ENCODE results near the gene HAP1. TPM values are rescaled to one million over a fixed set of nuclear protein-coding genes. Genes with fewer than 3 reads are reported as not detected.

Gene HAP1
- total and polyA plus RNA-seq, 2 of the 8 experiments (the other 6 are each of a cell fraction or from before 2014, with no cell fraction given) = 2.3 to 3.6 TPM

- DNase-seq (ENCODE audit: low read depth in 1 of 2, low spot score in 2 of 2) = no peak
- WGBS, 2 experiments (ENCODE audit: extremely low coverage in 1 of 2, insufficient coverage in 1 of 2, insufficient read length in 1 of 2, insufficient replicate concordance in 2 of 2, low coverage in 1 of 2, low lambda C conversion rate in 2 of 2, missing lambda C conversion rate in 1 of 2) = 87% methylated on average over 6 of the region's 6 CpGs; no CpG with 5 or more reads in 1 of the 2 experiments
- H3K4me3 ChIP-seq (ENCODE audit: extremely low read depth in 1 of 4, insufficient read depth in 2 of 4, low read depth in 3 of 4, low read length in 4 of 4) = no peak overlapping the region
- H3K56ac ChIP-seq (replicated peaks; ENCODE audit: insufficient read length, low read depth, low read length) = no peak overlapping the region
- H4K5ac ChIP-seq (ENCODE audit: insufficient read length, low read depth, low read length) = no peak overlapping the region
- no peak overlapping the region for H2BK20ac ChIP-seq (ENCODE audit: low read length)
- no peak overlapping the region for H2AK5ac ChIP-seq (ENCODE audit: low read depth, low read length)
- no peak overlapping the region for H3K18ac ChIP-seq (ENCODE audit: extremely low read depth, low read length)
- H2BK120ac ChIP-seq (replicated peaks; ENCODE audit: low read depth, low read length) = no peak overlapping the region
- no peaks in the 10 kb centered on the region; the same call in 1 of the 2 replicates for H3K23me2 ChIP-seq (ENCODE audit: low read depth, low read length)
- H3K27me3 ChIP-seq (replicated peaks in 1 of 4; ENCODE audit: control insufficient read depth in 3 of 4, extremely low read depth in 1 of 4, insufficient read depth in 3 of 4, low read length in 3 of 4) = no peaks in the 10 kb centered on the region
- peaks cover 5 to 19% of the 10 kb centered on the region in 2 experiments for H4K20me1 ChIP-seq (replicated peaks in 1 of 2; ENCODE audit: control insufficient read depth in 1 of 2, insufficient read depth in 2 of 2, low read length in 2 of 2)
- H3K36me3 ChIP-seq (ENCODE audit: control insufficient read depth in 2 of 4, insufficient read depth in 4 of 4, low read length in 3 of 4) = peaks cover 34 to 78% (median 61%) of the 10 kb centered on the region in 4 experiments; a peak in 7 of 8 replicates
- H4K8ac ChIP-seq (ENCODE audit: extremely low read depth, insufficient read depth, low read length) = no peak overlapping the region
- no peak overlapping the region for H2BK15ac ChIP-seq (ENCODE audit: low read length)
- no peak overlapping the region for H3K9ac ChIP-seq (replicated peaks in 1 of 4; ENCODE audit: extremely low read depth in 1 of 4, low read depth in 3 of 4, low read length in 3 of 4)
- no peak overlapping the region for H3K4me2 ChIP-seq (ENCODE audit: insufficient read depth in 1 of 2, low read depth in 2 of 2, low read length in 2 of 2)
- ChIA-PET CTCF (ENCODE audit: partially characterized antibody) (interaction anchor here (0.8 to 3.6 kb wide), 4 partner anchors 15 to 185 kb away, joined by 3 to 25 read pairs (median 6); partner anchors contain the start of gene JUP), POLR2A (ENCODE audit: partially characterized antibody) (interaction anchor here (0.8 to 1.9 kb wide), 5 partner anchors 12 to 27 kb away, joined by 3 to 8 read pairs (median 4); partner anchors contain the start of gene HAP1)
- no peak overlapping the region for H3K27ac ChIP-seq (ENCODE audit: low read depth, low read length)
- no peaks in the 10 kb centered on the region for H3K9me3 ChIP-seq (ENCODE audit: insufficient read depth in 2 of 2, low read depth in 1 of 2, low read length in 1 of 2)
- no peak overlapping the region for H2BK12ac ChIP-seq (ENCODE audit: low read depth, low read length)
- H3K23ac ChIP-seq (ENCODE audit: insufficient read length) = no peak overlapping the region
- no peak overlapping the region for H4K91ac ChIP-seq (replicated peaks; ENCODE audit: insufficient read length, low read length)
- no peak for FAIRE-seq
- H3K79me2 ChIP-seq (ENCODE audit: control insufficient read depth in 1 of 2, insufficient read depth in 2 of 2, low read length in 2 of 2) = no peaks in the 10 kb centered on the region
- H3K79me1 ChIP-seq (ENCODE audit: low read depth, low read length) = 0 out of 2 replicates have a peak, but pooled peaks cover 2% of the 10 kb centered on the region
- H3K14ac ChIP-seq (ENCODE audit: insufficient read length) = no peak overlapping the region
- no peak overlapping the region for H2AFZ ChIP-seq (ENCODE audit: low read length)
- H2BK5ac ChIP-seq (ENCODE audit: low read depth, low read length) = no peak overlapping the region
- TF ChIP-seq BACH1 (IDR thresholded peaks at IDR 0.05; ENCODE audit: low read length) (no peak), RXRA (IDR thresholded peaks at IDR 0.05; ENCODE audit: insufficient read depth, low read depth, low read length) (no peak), SUZ12 (IDR thresholded peaks at IDR 0.05; ENCODE audit: low read length) (no peak), KDM1A (IDR thresholded peaks at IDR 0.05; ENCODE audit: borderline replicate concordance, low read length) (no peak), CHD1 (IDR thresholded peaks at IDR 0.05; ENCODE audit: low read depth, low read length) (no peak), CBX5 (IDR thresholded peaks at IDR 0.05; ENCODE audit: low read depth, low read length) (no peak), POLR2A (IDR thresholded peaks at IDR 0.05; ENCODE audit: control extremely low read depth in 1 of 2, low read depth in 2 of 2, low read length in 2 of 2) (no peak), JUN (IDR thresholded peaks at IDR 0.05; ENCODE audit: low read depth, low read length) (no peak), RBBP5 (IDR thresholded peaks at IDR 0.05; ENCODE audit: borderline replicate concordance, low read depth, low read length) (no peak), USF2 (IDR thresholded peaks at IDR 0.05; ENCODE audit: low read length) (no peak), ASH2L (IDR thresholded peaks at IDR 0.05; ENCODE audit: low read length) (no peak)
- H3K4ac ChIP-seq (replicated peaks; ENCODE audit: insufficient read length, low read depth, low read length) = no peak overlapping the region
- no peaks in the 10 kb centered on the region for H3K4me1 ChIP-seq (replicated peaks in 1 of 4; ENCODE audit: control insufficient read depth in 3 of 4, insufficient read depth in 4 of 4, low read length in 3 of 4)
Observed at GRCh38 chr17:41762391-41762790, 27.9 kb upstream of the HAP1 start.

All from H1 (cell line).